Measurements from ENCODE around the gene PACS2. TPM values are rescaled to one million over a fixed set of nuclear protein-coding genes. Genes with fewer than 3 reads are reported as not detected.

The PACS2 gene
- total RNA-seq, 1 experiment from 2014 or later, result 100 TPM

DNA sequence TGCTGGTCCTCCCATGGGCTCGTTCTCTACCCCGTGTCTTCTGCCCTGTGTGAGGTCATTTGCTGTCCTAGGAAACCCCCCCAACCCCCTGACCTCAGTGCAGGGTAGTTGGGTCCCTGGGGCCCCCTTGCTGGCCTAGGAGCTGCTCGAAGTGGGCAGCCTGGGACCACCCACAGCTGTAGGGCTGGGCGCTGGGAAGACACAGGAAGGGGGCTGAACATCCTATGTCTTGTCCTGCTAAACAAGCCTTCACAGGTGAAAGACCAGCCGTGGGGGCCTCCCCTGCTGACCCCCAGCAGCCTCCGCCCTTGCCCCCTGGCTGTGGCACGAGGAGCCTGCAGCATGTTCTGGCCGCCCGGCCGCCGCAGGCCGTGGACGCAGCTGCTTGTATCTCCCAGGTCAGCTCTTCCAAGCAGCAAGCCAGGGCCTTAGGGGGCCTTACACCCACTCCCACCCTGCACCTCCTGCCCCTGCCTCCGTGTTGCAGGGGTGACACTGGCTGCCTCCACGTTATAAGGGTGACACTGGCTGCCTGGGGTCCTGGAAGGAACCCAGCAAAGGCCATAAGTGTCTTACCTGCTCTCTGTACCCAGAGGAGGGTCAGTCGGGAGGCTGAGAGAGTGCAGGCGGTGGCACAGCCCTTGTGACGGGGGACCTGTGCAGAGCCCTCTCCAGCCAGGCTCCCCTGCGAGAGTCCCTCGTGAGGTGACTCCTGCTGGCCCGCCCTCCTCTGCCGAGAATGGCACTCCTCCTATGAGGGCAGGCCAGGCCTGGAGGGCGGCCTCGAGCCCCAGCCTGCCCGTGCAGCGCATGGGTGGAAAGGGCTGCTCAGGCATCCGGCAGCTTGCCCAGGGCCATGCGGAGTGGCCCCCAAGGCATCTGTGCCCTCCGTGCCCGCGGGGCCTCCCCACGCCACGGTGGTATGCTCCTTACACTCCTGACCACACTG lies 72.3 kb downstream of the PACS2 start:
- TF ChIP-seq SMAD3 (CRISPR knock-in tag; IDR thresholded peaks at IDR 0.05; ENCODE audit: borderline replicate concordance) (no peak), HMGXB4 (CRISPR knock-in tag; IDR thresholded peaks at IDR 0.05) (no peak), ZNF219 (CRISPR knock-in tag; IDR thresholded peaks at IDR 0.05; ENCODE audit: borderline replicate concordance) (no peak), ZMAT4 (CRISPR knock-in tag; IDR thresholded peaks at IDR 0.05) (no peak), MXD4 (CRISPR knock-in tag; IDR thresholded peaks at IDR 0.05; ENCODE audit: borderline replicate concordance) (no peak), ZNF232 (CRISPR knock-in tag; IDR thresholded peaks at IDR 0.05) (no peak), ZNF317 (CRISPR knock-in tag; IDR thresholded peaks at IDR 0.05; ENCODE audit: borderline replicate concordance, low read depth) (no peak)
- TF ChIP-seq, protein P1, sequence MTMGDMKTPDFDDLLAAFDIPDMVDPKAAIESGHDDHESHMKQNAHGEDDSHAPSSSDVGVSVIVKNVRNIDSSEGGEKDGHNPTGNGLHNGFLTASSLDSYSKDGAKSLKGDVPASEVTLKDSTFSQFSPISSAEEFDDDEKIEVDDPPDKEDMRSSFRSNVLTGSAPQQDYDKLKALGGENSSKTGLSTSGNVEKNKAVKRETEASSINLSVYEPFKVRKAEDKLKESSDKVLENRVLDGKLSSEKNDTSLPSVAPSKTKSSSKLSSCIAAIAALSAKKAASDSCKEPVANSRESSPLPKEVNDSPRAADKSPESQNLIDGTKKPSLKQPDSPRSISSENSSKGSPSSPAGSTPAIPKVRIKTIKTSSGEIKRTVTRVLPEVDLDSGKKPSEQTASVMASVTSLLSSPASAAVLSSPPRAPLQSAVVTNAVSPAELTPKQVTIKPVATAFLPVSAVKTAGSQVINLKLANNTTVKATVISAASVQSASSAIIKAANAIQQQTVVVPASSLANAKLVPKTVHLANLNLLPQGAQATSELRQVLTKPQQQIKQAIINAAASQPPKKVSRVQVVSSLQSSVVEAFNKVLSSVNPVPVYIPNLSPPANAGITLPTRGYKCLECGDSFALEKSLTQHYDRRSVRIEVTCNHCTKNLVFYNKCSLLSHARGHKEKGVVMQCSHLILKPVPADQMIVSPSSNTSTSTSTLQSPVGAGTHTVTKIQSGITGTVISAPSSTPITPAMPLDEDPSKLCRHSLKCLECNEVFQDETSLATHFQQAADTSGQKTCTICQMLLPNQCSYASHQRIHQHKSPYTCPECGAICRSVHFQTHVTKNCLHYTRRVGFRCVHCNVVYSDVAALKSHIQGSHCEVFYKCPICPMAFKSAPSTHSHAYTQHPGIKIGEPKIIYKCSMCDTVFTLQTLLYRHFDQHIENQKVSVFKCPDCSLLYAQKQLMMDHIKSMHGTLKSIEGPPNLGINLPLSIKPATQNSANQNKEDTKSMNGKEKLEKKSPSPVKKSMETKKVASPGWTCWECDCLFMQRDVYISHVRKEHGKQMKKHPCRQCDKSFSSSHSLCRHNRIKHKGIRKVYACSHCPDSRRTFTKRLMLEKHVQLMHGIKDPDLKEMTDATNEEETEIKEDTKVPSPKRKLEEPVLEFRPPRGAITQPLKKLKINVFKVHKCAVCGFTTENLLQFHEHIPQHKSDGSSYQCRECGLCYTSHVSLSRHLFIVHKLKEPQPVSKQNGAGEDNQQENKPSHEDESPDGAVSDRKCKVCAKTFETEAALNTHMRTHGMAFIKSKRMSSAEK (CRISPR knock-in tag; IDR thresholded peaks at IDR 0.05; ENCODE audit: borderline replicate concordance), result no peak
- ATAC-seq (no peak), DNase-seq (ENCODE audit: low spot score) (no peak)
- no peak overlapping the region for H3K27ac Mint-ChIP-seq
- no peak overlapping the region for H3K4me3 Mint-ChIP-seq
- H3K36me3 Mint-ChIP-seq, result peaks cover 16% of the 10 kb centered on the region
- no peaks in the 10 kb centered on the region for H3K4me1 Mint-ChIP-seq
- H3K27me3 Mint-ChIP-seq (ENCODE audit: low read depth), result no peaks in the 10 kb centered on the region
- ChIA-PET POLR2A (no interaction called here), CTCF (no interaction called here)
- H3K9me3 Mint-ChIP-seq, result no peaks in the 10 kb centered on the region

DNA sequence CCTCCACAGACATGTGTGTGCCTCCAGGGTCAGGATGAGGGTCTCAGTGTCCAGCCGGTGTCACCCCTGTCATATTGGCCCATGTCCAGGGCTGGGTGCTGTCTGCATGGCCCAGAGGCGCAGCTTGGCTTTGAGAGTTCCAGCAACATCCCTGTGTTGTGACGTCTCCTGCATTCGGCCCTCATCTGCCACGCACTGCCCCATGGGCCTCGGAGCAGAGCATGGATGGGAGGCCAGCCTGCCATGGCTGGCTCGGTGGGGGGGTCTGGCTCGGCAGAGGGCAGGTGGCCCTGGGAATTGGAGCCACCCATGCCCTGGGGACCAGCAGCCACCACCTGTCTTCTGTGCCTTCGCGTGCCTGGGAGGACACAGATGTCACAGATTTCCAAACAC lies 73.0 kb downstream of the PACS2 start:
- no peaks in the 10 kb centered on the region for H3K4me1 Mint-ChIP-seq

More for the DNA sequence above, 73.0 kb downstream of the PACS2 start:
- Mint-ChIP-seq H3K27ac (no peak overlapping the region), H3K27me3 (ENCODE audit: low read depth) (no peaks in the 10 kb centered on the region), H3K36me3 (peaks cover 12% of the 10 kb centered on the region), H3K9me3 (no peaks in the 10 kb centered on the region), H3K4me3 (no peak overlapping the region)
- TF ChIP-seq ERG (CRISPR knock-in tag; IDR thresholded peaks at IDR 0.05), result no peak
- TF ChIP-seq PREB (CRISPR knock-in tag; IDR thresholded peaks at IDR 0.05; ENCODE audit: borderline replicate concordance), result no peak
- TF ChIP-seq SOX15 (CRISPR knock-in tag; IDR thresholded peaks at IDR 0.05), result no peak
- no peak for TF ChIP-seq ATF1 (CRISPR knock-in tag; IDR thresholded peaks at IDR 0.05)
- no peak for TF ChIP-seq FOXK1 (CRISPR knock-in tag; IDR thresholded peaks at IDR 0.05)
- no peak for TF ChIP-seq NFATC4 (CRISPR knock-in tag; IDR thresholded peaks at IDR 0.05)
- TF ChIP-seq NFYB (CRISPR knock-in tag; conservative IDR thresholded peaks at IDR 0.05; ENCODE audit: low read depth), result no peak
- no peak for TF ChIP-seq OVOL2 (CRISPR knock-in tag; IDR thresholded peaks at IDR 0.05; ENCODE audit: borderline replicate concordance)
- no peak for TF ChIP-seq MAX (CRISPR knock-in tag; IDR thresholded peaks at IDR 0.05)
- TF ChIP-seq NR3C1 (CRISPR knock-in tag; conservative IDR thresholded peaks at IDR 0.05; ENCODE audit: low read depth), result no peak
- no peak for TF ChIP-seq NR2C2 (CRISPR knock-in tag; IDR thresholded peaks at IDR 0.05)
- CTCF ChIA-PET, result no interaction called here
- ATAC-seq (no peak), DNase-seq (ENCODE audit: low spot score) (no peak)
- POLR2A ChIA-PET, result no interaction called here
